ENCODE data around the gene KCNC3. TPM values are rescaled to one million over a fixed set of nuclear protein-coding genes. Genes with fewer than 3 reads are reported as not detected.

The KCNC3 gene
- total and polyA plus RNA-seq, 2 of the 13 experiments (the other 11 are each of a cell fraction or from before 2014, with no cell fraction given): 0.29 to 1.7 TPM

GRCh38 chr19:50325310-50326100 is 3.7 kb downstream of the KCNC3 start (continued):
- TF ChIP-seq MED13 (CRISPR knock-in tag; IDR thresholded peaks at IDR 0.05): 0 out of 2 replicates have a peak, but pooled peaks have one; percentile 54
- no peak for TF ChIP-seq RAD51 (IDR thresholded peaks at IDR 0.05; ENCODE audit: borderline replicate concordance)
- no peak for TF ChIP-seq ZBTB4 (CRISPR knock-in tag; IDR thresholded peaks at IDR 0.05; ENCODE audit: borderline replicate concordance)
- peak; percentile 60; the same call in 1 of the 2 replicates for TF ChIP-seq ZSCAN25 (CRISPR knock-in tag; IDR thresholded peaks at IDR 0.05)
- TF ChIP-seq ZSCAN31 (CRISPR knock-in tag; IDR thresholded peaks at IDR 0.05; ENCODE audit: low read depth): no peak; the same call in 1 of the 2 replicates
- TF ChIP-seq ARNTL (CRISPR knock-in tag; IDR thresholded peaks at IDR 0.05): peak; percentile 37; the same call in 1 of the 2 replicates
- no peak for TF ChIP-seq ZFP36L1 (CRISPR knock-in tag; IDR thresholded peaks at IDR 0.05)
- TF ChIP-seq ZNF329 (CRISPR knock-in tag; IDR thresholded peaks at IDR 0.05; ENCODE audit: low read depth): peak; percentile 84
- TF ChIP-seq, protein P1, sequence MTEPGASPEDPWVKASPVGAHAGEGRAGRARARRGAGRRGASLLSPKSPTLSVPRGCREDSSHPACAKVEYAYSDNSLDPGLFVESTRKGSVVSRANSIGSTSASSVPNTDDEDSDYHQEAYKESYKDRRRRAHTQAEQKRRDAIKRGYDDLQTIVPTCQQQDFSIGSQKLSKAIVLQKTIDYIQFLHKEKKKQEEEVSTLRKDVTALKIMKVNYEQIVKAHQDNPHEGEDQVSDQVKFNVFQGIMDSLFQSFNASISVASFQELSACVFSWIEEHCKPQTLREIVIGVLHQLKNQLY (CRISPR knock-in tag; IDR thresholded peaks at IDR 0.05): no peak
- TF ChIP-seq ZNF574 (CRISPR knock-in tag; IDR thresholded peaks at IDR 0.05): peak; percentile 79
- no peak for TF ChIP-seq NFYC (CRISPR knock-in tag; IDR thresholded peaks at IDR 0.05)
- 0 out of 2 replicates have a peak, but pooled peaks have one; percentile 39 for TF ChIP-seq ZBTB34 (CRISPR knock-in tag; IDR thresholded peaks at IDR 0.05)
- peak; percentile 46; the same call in 1 of the 2 replicates for TF ChIP-seq JDP2 (CRISPR knock-in tag; IDR thresholded peaks at IDR 0.05; ENCODE audit: borderline replicate concordance)
- 0 out of 2 replicates have a peak, but pooled peaks have one; percentile 5 for TF ChIP-seq RAD21 (CRISPR knock-in tag; IDR thresholded peaks at IDR 0.05)
- no peak for TF ChIP-seq STAT5B (CRISPR knock-in tag; IDR thresholded peaks at IDR 0.05)
- no peak for TF ChIP-seq CERS6 (CRISPR knock-in tag; IDR thresholded peaks at IDR 0.05)
- TF ChIP-seq JUN (CRISPR knock-in tag; IDR thresholded peaks at IDR 0.05): no peak
- TF ChIP-seq ZSCAN29 (CRISPR knock-in tag; conservative IDR thresholded peaks at IDR 0.05): no peak
- no peak for TF ChIP-seq GATAD1 (CRISPR knock-in tag; IDR thresholded peaks at IDR 0.05)
- TF ChIP-seq RFX1 (IDR thresholded peaks at IDR 0.05): no peak
- TF ChIP-seq DNMT1 (CRISPR knock-in tag; IDR thresholded peaks at IDR 0.05): 0 out of 2 replicates have a peak, but pooled peaks have one; percentile 32
- peak; percentile 80 for TF ChIP-seq THAP11 (CRISPR knock-in tag; IDR thresholded peaks at IDR 0.05)

Data from HepG2 (cell line).